Brain microvascular endothelial cell (primary cell): ENCODE results near the gene ADAMTS15.

Experiments used
- DNase-seq: peaks from one replicate; pipeline ENCODE4 v3.0.0-alpha.2; 2020
- H3K27ac ChIP-seq: fragments of 250-450 bp; sonication (Bioruptor Pico); 2 replicates; pipeline ENCODE4 v1.5.1; 2020; ENCODE audit warnings: mild to moderate bottlenecking, moderate library complexity
- H3K27me3 ChIP-seq: fragments of 250-450 bp; sonication (Bioruptor Pico); replicated peaks from 2 replicates; pipeline ENCODE4 v1.5.1; 2020; ENCODE audit warnings: mild to moderate bottlenecking
- H3K36me3 ChIP-seq: fragments of 250-450 bp; sonication (Bioruptor Pico); replicated peaks from 2 replicates; pipeline ENCODE4 v1.5.1; 2020; ENCODE audit warnings: mild to moderate bottlenecking
- H3K4me3 ChIP-seq: 2 replicates; pipeline ENCODE4 v1.5.1; 2011; ENCODE audit warnings: low read depth, mild to moderate bottlenecking, control low read depth, low read length, moderate library complexity
- in situ Hi-C: cut with HindIII; loops from 2 replicates; pipeline ENCODE4 v1.10.0; 2017; ENCODE audit warnings: low sequenced_read_pairs, low pct_ligation_motif_present
- TF ChIP-seq, protein P1 (sequence below): IDR thresholded peaks from 2 replicates; pipeline ENCODE4 v1.5.1; 2011; ENCODE audit warnings: low read depth, mild to moderate bottlenecking, moderate library complexity, low read length, control low read depth, inconsistent platforms; ENCODE audit errors: missing control alignments

Gene ADAMTS15

DNA sequence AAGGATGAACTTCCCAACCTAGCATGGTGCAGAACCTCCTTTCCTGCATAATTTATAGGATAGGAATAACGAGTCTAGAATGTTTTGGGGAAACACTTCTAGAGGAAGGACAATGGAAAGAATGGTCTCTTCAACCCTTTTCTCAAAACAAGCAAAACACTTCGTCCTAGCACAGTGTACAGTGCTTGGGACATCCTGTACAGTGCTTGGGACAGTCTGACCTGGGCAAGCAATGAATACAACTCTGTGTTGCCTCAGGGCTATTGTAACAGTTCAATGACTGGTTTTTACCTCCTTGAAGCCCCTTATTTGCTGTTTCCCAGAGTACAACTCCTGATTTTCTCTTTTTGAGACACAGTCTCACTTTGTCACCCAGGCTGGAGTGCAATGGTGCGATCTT, 18.5 kb upstream of the ADAMTS15 start:
- no peaks in the 10 kb centered on the region for H3K36me3 ChIP-seq
- no peak for DNase-seq
- no peak overlapping the region for H3K27ac ChIP-seq
- peaks cover 49% of the 10 kb centered on the region for H3K27me3 ChIP-seq
- TF ChIP-seq, protein P1, sequence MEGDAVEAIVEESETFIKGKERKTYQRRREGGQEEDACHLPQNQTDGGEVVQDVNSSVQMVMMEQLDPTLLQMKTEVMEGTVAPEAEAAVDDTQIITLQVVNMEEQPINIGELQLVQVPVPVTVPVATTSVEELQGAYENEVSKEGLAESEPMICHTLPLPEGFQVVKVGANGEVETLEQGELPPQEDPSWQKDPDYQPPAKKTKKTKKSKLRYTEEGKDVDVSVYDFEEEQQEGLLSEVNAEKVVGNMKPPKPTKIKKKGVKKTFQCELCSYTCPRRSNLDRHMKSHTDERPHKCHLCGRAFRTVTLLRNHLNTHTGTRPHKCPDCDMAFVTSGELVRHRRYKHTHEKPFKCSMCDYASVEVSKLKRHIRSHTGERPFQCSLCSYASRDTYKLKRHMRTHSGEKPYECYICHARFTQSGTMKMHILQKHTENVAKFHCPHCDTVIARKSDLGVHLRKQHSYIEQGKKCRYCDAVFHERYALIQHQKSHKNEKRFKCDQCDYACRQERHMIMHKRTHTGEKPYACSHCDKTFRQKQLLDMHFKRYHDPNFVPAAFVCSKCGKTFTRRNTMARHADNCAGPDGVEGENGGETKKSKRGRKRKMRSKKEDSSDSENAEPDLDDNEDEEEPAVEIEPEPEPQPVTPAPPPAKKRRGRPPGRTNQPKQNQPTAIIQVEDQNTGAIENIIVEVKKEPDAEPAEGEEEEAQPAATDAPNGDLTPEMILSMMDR, result no peak
- no peak overlapping the region for H3K4me3 ChIP-seq
- in situ Hi-C loops, result no loop called here

- DNase-seq, result peak; percentile 68
- no peaks in the 10 kb centered on the region for H3K36me3 ChIP-seq
- no peak overlapping the region for H3K27ac ChIP-seq
- in situ Hi-C loops, result no loop called here
- H3K4me3 ChIP-seq, result no peak overlapping the region
- peaks cover 38% of the 10 kb centered on the region for H3K27me3 ChIP-seq
- TF ChIP-seq, protein P1, result peak; percentile 82
These were observed 17.1 kb upstream of the ADAMTS15 start for GRCh38 chr11:130431331-130431773.

- Histone ChIP-seq H3K36me3 (no peaks in the 10 kb centered on the region), H3K4me3 (no peak overlapping the region), H3K27ac (no peak overlapping the region), H3K27me3 (peaks cover 34% of the 10 kb centered on the region)
- in situ Hi-C loops, result no loop called here
- DNase-seq, result peak; percentile 11
- TF ChIP-seq, protein P1, result no peak
These were observed 16.6 kb upstream of the ADAMTS15 start for GRCh38 chr11:130431801-130432200.

DNA sequence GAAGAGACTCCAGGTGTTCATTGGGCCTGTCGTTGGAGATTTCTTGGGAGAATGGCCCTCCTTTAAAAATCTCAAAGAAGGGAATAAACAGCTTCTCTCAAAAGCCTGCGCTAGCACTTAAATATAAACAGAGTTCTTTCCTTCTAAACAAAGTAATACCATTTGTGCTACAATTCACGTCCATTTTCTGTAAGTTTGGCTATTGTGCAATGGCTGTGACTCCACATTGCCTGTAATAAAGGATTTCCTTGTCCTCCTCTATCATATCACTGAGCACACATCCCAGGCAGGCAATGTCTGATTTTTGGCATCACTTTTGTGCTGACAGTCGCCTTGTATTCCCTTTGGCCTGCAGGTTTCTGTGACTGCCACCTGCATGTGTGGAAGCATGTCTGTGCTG, 15.1 kb upstream of the ADAMTS15 start:
- no peaks in the 10 kb centered on the region for H3K36me3 ChIP-seq
- TF ChIP-seq, protein P1, result no peak

GRCh38 chr11:130434521-130435223, 13.8 kb upstream of the ADAMTS15 start:
- TF ChIP-seq, protein P1, result peak; percentile 93
- DNase-seq, result peak; percentile 69
- Histone ChIP-seq H3K27me3 (peaks cover 9% of the 10 kb centered on the region), H3K27ac (peak overlapping the region; percentile 63), H3K4me3 (peak overlapping the region; percentile 73), H3K36me3 (no peaks in the 10 kb centered on the region)
- in situ Hi-C loops, result no loop called here

More for the DNA sequence above, 15.1 kb upstream of the ADAMTS15 start:
- in situ Hi-C loops, result no loop called here
- Histone ChIP-seq H3K27ac (no peak overlapping the region), H3K27me3 (peaks cover 22% of the 10 kb centered on the region), H3K4me3 (no peak overlapping the region)
- no peak for DNase-seq

GRCh38 chr11:130435671-130436070, 12.8 kb upstream of the ADAMTS15 start:
- TF ChIP-seq, protein P1, result no peak
- H3K27ac ChIP-seq, result no peak overlapping the region
- peak; percentile 37 for DNase-seq
- in situ Hi-C loops, result no loop called here
- H3K27me3 ChIP-seq, result no peaks in the 10 kb centered on the region
- no peaks in the 10 kb centered on the region for H3K36me3 ChIP-seq
- no peak overlapping the region for H3K4me3 ChIP-seq
